B cell (primary cell): Measurements from ENCODE around the gene AGFG2. TPM values are rescaled to one million over a fixed set of nuclear protein-coding genes. Genes with fewer than 3 reads are reported as not detected.

Source experiments
- ATAC-seq: fragments of 200-7000 bp; cut with Tn5 transposase; one replicate; pipeline ENCODE4 v1.10.0; 2021; ENCODE audit warnings: low read depth, mild to moderate bottlenecking, moderate number of reproducible peaks, moderate library complexity
- CTCF ChIA-PET: fragments of 350-600 bp; sonication (Branson Sonifier 250); formaldehyde crosslinking; loops from one replicate; lab custom pipeline; 2021; ENCODE audit warnings: antibody characterized with exemption, inconsistent platforms; lab: Charles Lee
- POLR2A ChIA-PET: fragments of 350-600 bp; sonication (Branson Sonifier 250); formaldehyde crosslinking; loops from one replicate; lab custom pipeline; 2021; ENCODE audit warnings: antibody characterized with exemption; lab: Charles Lee
- DNase-seq: peaks from one replicate; pipeline ENCODE4 v3.0.0; 2013
- H2AFZ ChIP-seq: 2 replicates; pipeline ENCODE4 v1.6.1; 2012; ENCODE audit warnings: mild to moderate bottlenecking, low read depth, low read length; ENCODE audit not compliant: insufficient read depth, poor library complexity, severe bottlenecking
- H3K27ac ChIP-seq, 2 donors: 1 replicate in 1 of 2; 2 replicates in 1 of 2; pipeline ENCODE4 v1.5.1; 2012 to 2013; ENCODE audit warnings: low read length in 2 of 2, mild to moderate bottlenecking in 2 of 2, moderate library complexity in 1 of 2
- H3K27me3 ChIP-seq, 4 experiments: fragments of 200-600 bp in 1 of 4; sonication (generic) in 1 of 4; replicated peaks in 1 of 4; 1 replicate in 2 of 4; 2 replicates in 2 of 4; pipeline versions ENCODE4 v1.6.1 to v1.7.0; 2013 to 2016; ENCODE audit warnings: low read length in 3 of 4, mild to moderate bottlenecking in 2 of 4, mixed read lengths in 1 of 4, moderate library complexity in 1 of 4; ENCODE audit not compliant: insufficient read depth in 4 of 4, control insufficient read depth in 3 of 4; ENCODE audit errors: control extremely low read depth in 1 of 4
- H3K36me3 ChIP-seq, 2 experiments: replicated peaks in 1 of 2; 1 replicate in 1 of 2; 2 replicates in 1 of 2; pipeline versions ENCODE4 v1.6.1 to v1.7.1; 2013; ENCODE audit warnings: low read length in 1 of 2; ENCODE audit not compliant: insufficient read depth in 2 of 2, control insufficient read depth in 1 of 2; ENCODE audit errors: control extremely low read depth in 1 of 2, extremely low read depth in 1 of 2
- H3K4me1 ChIP-seq, 2 donors: fragments of 200-600 bp in 1 of 2; sonication (generic) in 1 of 2; 1 replicate in 1 of 2; 2 replicates in 1 of 2; pipeline versions ENCODE4 v1.5.1 to v1.6.1; 2013 to 2017; ENCODE audit warnings: low read length in 2 of 2; ENCODE audit not compliant: control insufficient read depth in 2 of 2, insufficient read depth in 2 of 2
- H3K4me2 ChIP-seq: replicated peaks from 2 replicates; pipeline ENCODE3; 2012; ENCODE audit warnings: mild to moderate bottlenecking, low read depth, low read length; ENCODE audit not compliant: poor library complexity, severe bottlenecking
- H3K4me3 ChIP-seq, 5 experiments: fragments of 200-600 bp in 1 of 5; sonication (generic) in 1 of 5; 1 replicate in 3 of 5; 2 replicates in 2 of 5; pipeline versions ENCODE4 v1.5.1 to v1.7.0; 2011 to 2016; ENCODE audit warnings: low read length in 4 of 5, mild to moderate bottlenecking in 4 of 5, low read depth in 2 of 5, control low read depth in 1 of 5, moderate library complexity in 1 of 5; ENCODE audit not compliant: insufficient read depth in 1 of 5; ENCODE audit errors: control extremely low read depth in 1 of 5, extremely low read depth in 1 of 5
- H3K79me2 ChIP-seq: fragments of 200-600 bp; sonication (generic); one replicate; pipeline ENCODE4 v1.6.0; 2016; ENCODE audit warnings: low read length; ENCODE audit not compliant: control insufficient read depth, insufficient read depth
- H3K9ac ChIP-seq: fragments of 200-600 bp; sonication (generic); 2 replicates; pipeline ENCODE4 v1.6.1; 2017; ENCODE audit warnings: mild to moderate bottlenecking, low read length, moderate library complexity
- H3K9me3 ChIP-seq, 3 donors: one replicate each; pipeline versions ENCODE4 v1.6.1 to v1.7.1; 2013; ENCODE audit warnings: low read length in 2 of 3; ENCODE audit not compliant: control insufficient read depth in 2 of 3, insufficient read depth in 1 of 3; ENCODE audit errors: control extremely low read depth in 1 of 3
- H4K20me1 ChIP-seq: 2 replicates; pipeline ENCODE4 v1.6.0; 2012; ENCODE audit warnings: mild to moderate bottlenecking, low read length; ENCODE audit not compliant: insufficient read depth, control insufficient read depth, poor library complexity, severe bottlenecking
- H3K27ac Mint-ChIP-seq: one replicate; pipeline ENCODE4 v1.8.0; 2021; ENCODE audit warnings: mixed read lengths
- H3K27me3 Mint-ChIP-seq: one replicate; pipeline ENCODE4 v1.8.0; 2021; ENCODE audit warnings: mixed read lengths
- H3K4me1 Mint-ChIP-seq: one replicate; pipeline ENCODE4 v1.8.0; 2021; ENCODE audit warnings: mixed read lengths
- H3K4me3 Mint-ChIP-seq: one replicate; pipeline ENCODE4 v1.8.0; 2021; ENCODE audit warnings: mixed read lengths
- H3K9me3 Mint-ChIP-seq: one replicate; pipeline ENCODE4 v1.8.0; 2022; ENCODE audit warnings: mixed read lengths; ENCODE audit not compliant: insufficient read depth
- CTCF ChIP-seq: fragments of 200-600 bp; IDR thresholded peaks from one replicate; pipeline ENCODE4 v1.8.0; 2022; ENCODE audit warnings: antibody characterized with exemption, mild to moderate bottlenecking
- EZH2 ChIP-seq: IDR thresholded peaks from 2 replicates; pipeline ENCODE4 v1.6.1; 2012; ENCODE audit warnings: borderline replicate concordance, low read depth, mild to moderate bottlenecking, moderate library complexity, low read length; ENCODE audit not compliant: insufficient read depth, poor library complexity, severe bottlenecking
- WGBS: methylation state at CpG from one replicate; pipeline ENCODE4 v1.1.5; 2013; ENCODE audit warnings: missing lambda C conversion rate; ENCODE audit not compliant: insufficient coverage; 5-methylcytosine and 5-hydroxymethylcytosine counted together
- intact Hi-C: fragments of 100-400 bp; cut with micrococcal nuclease; formaldehyde crosslinking; loops from one replicate; pipeline ENCODE4 v1.10.0; 2022
- polyA plus RNA-seq: library from polyadenylated mRNA; depleted of rRNA; stranded (reverse); fragments of >200 nt; gene quantifications from 2 replicates; pipeline ENCODE4 v1.2.3, GENCODE V29; 2012
- total RNA-seq, 2 donors: library from RNA; stranded (reverse); fragments of 120-200 nt in 1 of 2; gene quantifications; 1 replicate in 1 of 2; 2 replicates in 1 of 2; pipeline versions ENCODE4 v1.2.3 to v1.2.4, GENCODE V29; 2013 to 2022

Gene AGFG2
- total and polyA plus RNA-seq, 2 donors (not counting 1 experiment from before 2014, with no cell fraction given), result 11.0 TPM

- H3K9me3 Mint-ChIP-seq, result no peaks in the 10 kb centered on the region
- peaks cover 46% of the 10 kb centered on the region for H3K4me1 Mint-ChIP-seq
- H3K4me3 ChIP-seq, result peak overlapping the region; percentile 82 to 93 (median 85)
- ChIA-PET POLR2A (interaction anchor here (0.6 to 3.1 kb wide), 16 partner anchors 14 to 436 kb away, joined by 3 to 26 read pairs (median 4); partner anchors contain the start of genes AGFG2, LAMTOR4, MEPCE and MOSPD3), CTCF (interaction anchor here (0.7 to 11.1 kb wide), 10 partner anchors 13 to 269 kb away, joined by 3 to 226 read pairs (median 4); partner anchors contain the start of genes MOSPD3, POP7 and SLC12A9)
- 0% methylated on average over 6 of the region's 15 CpGs for WGBS
- H3K4me1 ChIP-seq, result peaks cover 27 to 38% of the 10 kb centered on the region in 2 donors
- H3K4me2 ChIP-seq, result peak overlapping the region; percentile 92
- peak overlapping the region; percentile 82 for H3K9ac ChIP-seq
- ATAC-seq, result no peak
- H4K20me1 ChIP-seq, result peaks cover 52% of the 10 kb centered on the region
- H3K27me3 ChIP-seq, result no peaks in the 10 kb centered on the region
- intact Hi-C loops, result no loop called here
- H3K4me3 Mint-ChIP-seq, result peak overlapping the region; percentile 98
- peaks cover 53% of the 10 kb centered on the region for H3K79me2 ChIP-seq
- no peak for DNase-seq
- H3K27ac Mint-ChIP-seq, result peak overlapping the region; percentile 99
- H3K9me3 ChIP-seq, result no peaks in the 10 kb centered on the region
- peak overlapping the region; percentile 94 to 97 for H3K27ac ChIP-seq
- TF ChIP-seq EZH2 (no peak), CTCF (no peak)
- H3K36me3 ChIP-seq, result peaks cover 0 to 38% of the 10 kb centered on the region in 2 experiments
- peak overlapping the region; percentile 57 for H2AFZ ChIP-seq
- no peaks in the 10 kb centered on the region for H3K27me3 Mint-ChIP-seq
These were observed 45.2 kb downstream of the AGFG2 start for GRCh38 chr7:100584054-100584682.
